Measurements from ENCODE around the gene MYZAP.

Gene MYZAP

GRCh38 chr15:57708047-57708446, 116.3 kb downstream of the MYZAP start:
- peak overlapping the region; percentile 95 for H3K27ac ChIP-seq (ENCODE audit: low read depth, low read length)
- no peaks in the 10 kb centered on the region for H3K9me3 ChIP-seq (ENCODE audit: control insufficient read depth in 5 of 5, low read length in 5 of 5)
- H3K4me3 ChIP-seq (ENCODE audit: low read depth in 1 of 5, low read length in 5 of 5) = peak overlapping the region in 3 of 5 donors; percentile 91 to 97 (median 96)
- peaks cover 0 to 31% (median 27%) of the 10 kb centered on the region in 5 donors for H3K4me1 ChIP-seq (ENCODE audit: control insufficient read depth in 5 of 5, insufficient read depth in 5 of 5, low read length in 5 of 5)
- H3K36me3 ChIP-seq (ENCODE audit: control insufficient read depth in 5 of 5, insufficient read depth in 5 of 5, low read length in 5 of 5) = peaks cover 18 to 39% (median 33%) of the 10 kb centered on the region in 5 donors
- H3K27me3 ChIP-seq (ENCODE audit: control insufficient read depth in 5 of 5, insufficient read depth in 4 of 5, low read length in 5 of 5) = no peaks in the 10 kb centered on the region
- H3K9ac ChIP-seq (ENCODE audit: low read length in 5 of 5) = peak overlapping the region in 3 of 5 donors; percentile 97 to 99 (median 99)

GRCh38 chr15:57718309-57718708, 126.6 kb downstream of the MYZAP start:
- no peak overlapping the region for H3K27ac ChIP-seq (ENCODE audit: low read depth, low read length)
- peaks cover 0 to 5% (median 0%) of the 10 kb centered on the region in 5 donors for H3K4me1 ChIP-seq (ENCODE audit: control insufficient read depth in 5 of 5, insufficient read depth in 5 of 5, low read length in 5 of 5)
- H3K9ac ChIP-seq (ENCODE audit: low read length in 5 of 5) = no peak overlapping the region
- H3K36me3 ChIP-seq (ENCODE audit: control insufficient read depth in 5 of 5, insufficient read depth in 5 of 5, low read length in 5 of 5) = peaks cover 9 to 35% (median 17%) of the 10 kb centered on the region in 5 donors
- no peaks in the 10 kb centered on the region for H3K9me3 ChIP-seq (ENCODE audit: control insufficient read depth in 5 of 5, low read length in 5 of 5)
- no peak overlapping the region for H3K4me3 ChIP-seq (ENCODE audit: low read depth in 1 of 5, low read length in 5 of 5)
- H3K27me3 ChIP-seq (ENCODE audit: control insufficient read depth in 5 of 5, insufficient read depth in 4 of 5, low read length in 5 of 5) = no peaks in the 10 kb centered on the region

- H3K27ac ChIP-seq (ENCODE audit: low read depth, low read length) = no peak overlapping the region
- no peak overlapping the region for H3K9ac ChIP-seq (ENCODE audit: low read length in 5 of 5)
- peaks cover 3 to 15% (median 8%) of the 10 kb centered on the region in 5 donors for H3K36me3 ChIP-seq (ENCODE audit: control insufficient read depth in 5 of 5, insufficient read depth in 5 of 5, low read length in 5 of 5)
- peaks cover 0 to 5% (median 0%) of the 10 kb centered on the region in 5 donors for H3K4me1 ChIP-seq (ENCODE audit: control insufficient read depth in 5 of 5, insufficient read depth in 5 of 5, low read length in 5 of 5)
- H3K4me3 ChIP-seq (ENCODE audit: low read depth in 1 of 5, low read length in 5 of 5) = no peak overlapping the region
- H3K27me3 ChIP-seq (ENCODE audit: control insufficient read depth in 5 of 5, insufficient read depth in 4 of 5, low read length in 5 of 5) = no peaks in the 10 kb centered on the region
- H3K9me3 ChIP-seq (ENCODE audit: control insufficient read depth in 5 of 5, low read length in 5 of 5) = no peaks in the 10 kb centered on the region
These were observed 129.2 kb downstream of the MYZAP start for GRCh38 chr15:57720867-57721266.

DNA sequence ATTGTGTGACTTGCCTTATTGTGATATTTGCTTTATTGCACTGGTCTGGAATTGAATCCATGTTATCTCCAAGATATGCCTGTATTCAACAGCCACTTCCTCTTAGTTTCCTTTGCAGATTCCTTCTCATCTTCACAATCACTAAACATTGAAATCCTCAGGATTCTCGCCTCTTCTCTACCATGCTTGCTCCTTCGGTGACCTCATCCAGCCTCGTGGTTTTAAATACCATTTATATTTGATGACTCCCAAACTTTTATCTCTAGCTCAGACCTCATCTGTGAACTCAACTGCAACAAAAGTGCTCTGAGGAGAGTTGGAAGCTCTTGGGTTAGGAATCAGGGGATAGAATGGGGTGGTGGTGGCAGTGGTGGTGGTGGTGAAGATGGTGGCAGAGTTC, 134.7 kb downstream of the MYZAP start:
- Histone ChIP-seq H3K27ac (ENCODE audit: low read depth, low read length) (no peak overlapping the region), H3K4me1 (ENCODE audit: control insufficient read depth in 5 of 5, insufficient read depth in 5 of 5, low read length in 5 of 5) (no peaks in the 10 kb centered on the region), H3K4me3 (ENCODE audit: low read depth in 1 of 5, low read length in 5 of 5) (no peak overlapping the region), H3K9me3 (ENCODE audit: control insufficient read depth in 5 of 5, low read length in 5 of 5) (no peaks in the 10 kb centered on the region), H3K27me3 (ENCODE audit: control insufficient read depth in 5 of 5, insufficient read depth in 4 of 5, low read length in 5 of 5) (no peaks in the 10 kb centered on the region), H3K36me3 (ENCODE audit: control insufficient read depth in 5 of 5, insufficient read depth in 5 of 5, low read length in 5 of 5) (peaks cover 0 to 4% (median 0%) of the 10 kb centered on the region in 5 donors), H3K9ac (ENCODE audit: low read length in 5 of 5) (no peak overlapping the region)

DNA sequence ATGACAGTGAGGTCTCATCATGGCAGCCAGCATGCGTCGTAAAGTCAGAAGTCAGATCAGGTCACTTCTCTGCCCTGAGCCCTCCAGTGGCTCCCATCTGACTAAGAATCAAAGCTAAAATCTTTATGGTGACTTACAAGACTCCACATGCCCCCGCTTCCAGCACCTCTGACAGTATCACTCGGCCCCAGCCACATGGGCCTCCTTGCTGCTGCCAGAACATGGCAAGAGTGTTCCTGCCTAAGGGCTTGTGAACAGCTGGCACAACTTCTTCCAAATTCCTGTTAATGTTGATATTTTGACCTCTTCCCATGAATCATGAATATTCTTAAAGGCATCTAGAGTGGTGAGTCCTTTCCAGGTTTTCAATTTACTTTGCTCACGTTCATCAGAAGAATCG, 135.3 kb downstream of the MYZAP start:
- H3K4me1 ChIP-seq (ENCODE audit: control insufficient read depth in 5 of 5, insufficient read depth in 5 of 5, low read length in 5 of 5) = no peaks in the 10 kb centered on the region
- H3K27ac ChIP-seq (ENCODE audit: low read depth, low read length) = no peak overlapping the region
- H3K4me3 ChIP-seq (ENCODE audit: low read depth in 1 of 5, low read length in 5 of 5) = no peak overlapping the region
- H3K9me3 ChIP-seq (ENCODE audit: control insufficient read depth in 5 of 5, low read length in 5 of 5) = no peaks in the 10 kb centered on the region
- no peak overlapping the region for H3K9ac ChIP-seq (ENCODE audit: low read length in 5 of 5)
- H3K36me3 ChIP-seq (ENCODE audit: control insufficient read depth in 5 of 5, insufficient read depth in 5 of 5, low read length in 5 of 5) = peaks cover 0 to 4% (median 0%) of the 10 kb centered on the region in 5 donors
- H3K27me3 ChIP-seq (ENCODE audit: control insufficient read depth in 5 of 5, insufficient read depth in 4 of 5, low read length in 5 of 5) = no peaks in the 10 kb centered on the region

DNA sequence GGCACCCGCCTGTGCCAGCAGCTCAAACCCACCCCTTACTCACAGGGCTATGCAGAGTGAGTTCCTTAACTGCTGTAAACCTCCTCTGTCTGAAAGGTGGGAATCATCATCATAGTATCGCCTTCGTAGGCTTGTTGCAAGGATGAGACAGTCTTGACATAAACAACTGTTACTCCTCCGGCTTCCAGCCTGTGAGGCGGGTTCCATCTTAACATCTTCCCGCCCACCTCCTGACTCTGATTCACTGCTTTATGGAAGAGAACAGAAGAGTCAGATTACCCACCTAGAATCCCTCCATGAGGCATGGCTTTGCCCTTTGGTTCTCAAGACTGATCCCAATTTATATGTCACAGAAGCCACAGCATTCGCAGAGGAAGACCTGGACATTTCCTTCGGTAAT, 136.7 kb downstream of the MYZAP start:
- Histone ChIP-seq H3K27ac (ENCODE audit: low read depth, low read length) (no peak overlapping the region), H3K4me3 (ENCODE audit: low read depth in 1 of 5, low read length in 5 of 5) (no peak overlapping the region), H3K36me3 (ENCODE audit: control insufficient read depth in 5 of 5, insufficient read depth in 5 of 5, low read length in 5 of 5) (peaks cover 0 to 4% (median 0%) of the 10 kb centered on the region in 5 donors), H3K4me1 (ENCODE audit: control insufficient read depth in 5 of 5, insufficient read depth in 5 of 5, low read length in 5 of 5) (peaks cover 0 to 4% (median 0%) of the 10 kb centered on the region in 5 donors), H3K27me3 (ENCODE audit: control insufficient read depth in 5 of 5, insufficient read depth in 4 of 5, low read length in 5 of 5) (no peaks in the 10 kb centered on the region), H3K9me3 (ENCODE audit: control insufficient read depth in 5 of 5, low read length in 5 of 5) (no peaks in the 10 kb centered on the region), H3K9ac (ENCODE audit: low read length in 5 of 5) (no peak overlapping the region)

- Histone ChIP-seq H3K27ac (ENCODE audit: low read depth, low read length) (no peak overlapping the region), H3K4me3 (ENCODE audit: low read depth in 1 of 5, low read length in 5 of 5) (no peak overlapping the region), H3K9me3 (ENCODE audit: control insufficient read depth in 5 of 5, low read length in 5 of 5) (no peaks in the 10 kb centered on the region), H3K9ac (ENCODE audit: low read length in 5 of 5) (no peak overlapping the region), H3K36me3 (ENCODE audit: control insufficient read depth in 5 of 5, insufficient read depth in 5 of 5, low read length in 5 of 5) (peaks cover 0 to 4% (median 0%) of the 10 kb centered on the region in 5 donors), H3K27me3 (ENCODE audit: control insufficient read depth in 5 of 5, insufficient read depth in 4 of 5, low read length in 5 of 5) (no peaks in the 10 kb centered on the region), H3K4me1 (ENCODE audit: control insufficient read depth in 5 of 5, insufficient read depth in 5 of 5, low read length in 5 of 5) (peaks cover 0 to 4% (median 0%) of the 10 kb centered on the region in 5 donors)
These were observed 139.2 kb downstream of the MYZAP start for GRCh38 chr15:57730876-57731275.

DNA sequence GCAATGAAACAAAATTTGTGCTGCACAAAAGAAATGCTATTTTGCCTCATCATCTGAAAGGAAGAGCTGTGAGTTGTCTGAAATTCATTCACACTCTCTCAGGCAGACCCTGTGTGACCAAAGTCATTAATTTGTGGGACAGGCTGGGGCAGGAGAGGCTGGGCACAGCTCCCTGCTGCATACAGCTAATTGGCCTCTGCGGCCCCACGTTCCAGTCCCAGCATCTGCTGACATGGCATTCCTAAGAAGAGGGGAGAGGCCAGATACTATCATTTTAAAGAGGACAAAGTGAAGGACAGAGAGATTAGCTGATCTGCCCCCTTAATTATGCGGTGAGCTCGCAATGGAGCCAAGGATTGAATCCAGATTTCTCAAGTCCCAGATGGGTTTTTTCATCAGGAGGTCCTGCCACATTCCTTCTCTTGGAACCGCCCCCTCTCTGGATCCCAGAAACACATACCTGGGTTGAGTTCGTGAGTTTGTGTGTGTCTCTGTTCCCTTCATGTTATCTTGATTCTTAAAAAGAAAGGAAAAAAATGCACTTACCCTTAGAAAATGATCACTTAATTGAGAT, 139.9 kb downstream of the MYZAP start:
- no peaks in the 10 kb centered on the region for H3K9me3 ChIP-seq (ENCODE audit: control insufficient read depth in 5 of 5, low read length in 5 of 5)
- H3K4me1 ChIP-seq (ENCODE audit: control insufficient read depth in 5 of 5, insufficient read depth in 5 of 5, low read length in 5 of 5) = peaks cover 0 to 4% (median 0%) of the 10 kb centered on the region in 5 donors
- no peak overlapping the region for H3K9ac ChIP-seq (ENCODE audit: low read length in 5 of 5)
- H3K36me3 ChIP-seq (ENCODE audit: control insufficient read depth in 5 of 5, insufficient read depth in 5 of 5, low read length in 5 of 5) = peaks cover 0 to 4% (median 0%) of the 10 kb centered on the region in 5 donors
- H3K4me3 ChIP-seq (ENCODE audit: low read depth in 1 of 5, low read length in 5 of 5) = no peak overlapping the region
- H3K27me3 ChIP-seq (ENCODE audit: control insufficient read depth in 5 of 5, insufficient read depth in 4 of 5, low read length in 5 of 5) = no peaks in the 10 kb centered on the region
- no peak overlapping the region for H3K27ac ChIP-seq (ENCODE audit: low read depth, low read length)

DNA sequence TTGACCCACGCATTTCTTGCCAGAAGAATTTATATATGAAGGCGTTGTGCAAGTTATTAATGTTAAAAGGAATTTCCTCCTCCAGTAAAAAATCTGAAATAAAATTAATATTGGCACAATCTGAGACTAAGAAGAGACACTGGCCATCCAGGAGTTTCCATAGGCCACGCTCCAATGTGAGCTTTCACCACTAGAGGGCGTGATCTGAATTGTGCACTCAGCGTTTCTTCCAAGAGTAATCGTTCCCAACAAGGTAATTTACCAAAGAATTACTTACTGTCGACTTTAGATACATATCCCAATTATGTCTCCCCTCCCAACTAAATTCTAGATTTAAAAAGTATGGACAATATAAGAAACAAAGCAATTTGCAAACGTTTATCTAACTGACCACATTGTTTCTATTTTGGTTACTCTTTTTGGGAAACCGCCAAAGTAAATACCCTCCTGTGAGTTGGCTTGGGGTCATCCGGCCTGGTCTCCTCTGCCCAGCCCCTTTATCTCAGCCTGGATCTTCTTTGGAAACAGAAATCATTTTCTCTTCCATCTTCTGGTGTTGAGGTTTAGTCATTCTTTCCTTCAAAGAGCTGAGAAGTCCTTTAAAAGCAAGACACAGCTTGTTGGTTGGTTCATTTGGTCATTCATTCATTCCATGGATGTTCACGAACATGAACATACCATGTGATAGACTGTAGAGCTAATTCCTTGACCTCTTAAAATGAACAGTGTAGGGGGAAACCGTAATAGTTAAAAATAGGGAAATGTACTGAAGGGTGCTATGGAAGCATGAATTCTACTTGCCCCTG, 141.0 kb downstream of the MYZAP start:
- Histone ChIP-seq H3K9ac (ENCODE audit: low read length in 5 of 5) (no peak overlapping the region), H3K36me3 (ENCODE audit: control insufficient read depth in 5 of 5, insufficient read depth in 5 of 5, low read length in 5 of 5) (peaks cover 0 to 2% (median 0%) of the 10 kb centered on the region in 5 donors), H3K27ac (ENCODE audit: low read depth, low read length) (no peak overlapping the region), H3K9me3 (ENCODE audit: control insufficient read depth in 5 of 5, low read length in 5 of 5) (no peaks in the 10 kb centered on the region), H3K4me1 (ENCODE audit: control insufficient read depth in 5 of 5, insufficient read depth in 5 of 5, low read length in 5 of 5) (peaks cover 0 to 4% (median 0%) of the 10 kb centered on the region in 5 donors), H3K4me3 (ENCODE audit: low read depth in 1 of 5, low read length in 5 of 5) (no peak overlapping the region), H3K27me3 (ENCODE audit: control insufficient read depth in 5 of 5, insufficient read depth in 4 of 5, low read length in 5 of 5) (no peaks in the 10 kb centered on the region)

DNA sequence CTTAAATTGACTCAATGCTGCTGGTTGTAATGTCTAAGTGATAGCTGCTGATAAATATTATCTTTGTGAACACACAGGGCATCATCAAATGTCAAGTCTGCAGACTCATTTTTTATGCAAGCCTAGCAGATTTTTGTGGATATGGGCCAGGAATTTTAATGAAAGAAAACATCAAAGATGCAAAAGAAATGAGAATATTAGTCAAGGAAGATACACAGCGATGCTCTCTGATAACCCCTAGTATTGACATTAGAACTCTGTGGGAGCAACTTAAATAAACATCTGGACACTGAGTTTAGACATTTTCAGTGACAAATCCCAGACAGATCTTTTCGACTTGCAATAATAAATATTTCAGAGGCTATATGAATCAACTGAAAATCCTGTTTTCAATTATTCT, 143.2 kb downstream of the MYZAP start:
- Histone ChIP-seq H3K36me3 (ENCODE audit: control insufficient read depth in 5 of 5, insufficient read depth in 5 of 5, low read length in 5 of 5) (no peaks in the 10 kb centered on the region), H3K9ac (ENCODE audit: low read length in 5 of 5) (no peak overlapping the region), H3K9me3 (ENCODE audit: control insufficient read depth in 5 of 5, low read length in 5 of 5) (no peaks in the 10 kb centered on the region), H3K27me3 (ENCODE audit: control insufficient read depth in 5 of 5, insufficient read depth in 4 of 5, low read length in 5 of 5) (no peaks in the 10 kb centered on the region), H3K27ac (ENCODE audit: low read depth, low read length) (no peak overlapping the region), H3K4me1 (ENCODE audit: control insufficient read depth in 5 of 5, insufficient read depth in 5 of 5, low read length in 5 of 5) (peaks cover 0 to 4% (median 0%) of the 10 kb centered on the region in 5 donors), H3K4me3 (ENCODE audit: low read depth in 1 of 5, low read length in 5 of 5) (no peak overlapping the region)
